DMS53 treated with DMSO at 0.1 percent for 48 hours (cell line): ENCODE measurements around the gene GPRC5C.

Experiments used
- DNase-seq: peaks from one replicate; lab custom pipeline; 2025; ENCODE audit not compliant: unreplicated experiment; lab: John Stamatoyannopoulos, UW

Gene GPRC5C, protein sequence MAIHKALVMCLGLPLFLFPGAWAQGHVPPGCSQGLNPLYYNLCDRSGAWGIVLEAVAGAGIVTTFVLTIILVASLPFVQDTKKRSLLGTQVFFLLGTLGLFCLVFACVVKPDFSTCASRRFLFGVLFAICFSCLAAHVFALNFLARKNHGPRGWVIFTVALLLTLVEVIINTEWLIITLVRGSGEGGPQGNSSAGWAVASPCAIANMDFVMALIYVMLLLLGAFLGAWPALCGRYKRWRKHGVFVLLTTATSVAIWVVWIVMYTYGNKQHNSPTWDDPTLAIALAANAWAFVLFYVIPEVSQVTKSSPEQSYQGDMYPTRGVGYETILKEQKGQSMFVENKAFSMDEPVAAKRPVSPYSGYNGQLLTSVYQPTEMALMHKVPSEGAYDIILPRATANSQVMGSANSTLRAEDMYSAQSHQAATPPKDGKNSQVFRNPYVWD

DNA sequence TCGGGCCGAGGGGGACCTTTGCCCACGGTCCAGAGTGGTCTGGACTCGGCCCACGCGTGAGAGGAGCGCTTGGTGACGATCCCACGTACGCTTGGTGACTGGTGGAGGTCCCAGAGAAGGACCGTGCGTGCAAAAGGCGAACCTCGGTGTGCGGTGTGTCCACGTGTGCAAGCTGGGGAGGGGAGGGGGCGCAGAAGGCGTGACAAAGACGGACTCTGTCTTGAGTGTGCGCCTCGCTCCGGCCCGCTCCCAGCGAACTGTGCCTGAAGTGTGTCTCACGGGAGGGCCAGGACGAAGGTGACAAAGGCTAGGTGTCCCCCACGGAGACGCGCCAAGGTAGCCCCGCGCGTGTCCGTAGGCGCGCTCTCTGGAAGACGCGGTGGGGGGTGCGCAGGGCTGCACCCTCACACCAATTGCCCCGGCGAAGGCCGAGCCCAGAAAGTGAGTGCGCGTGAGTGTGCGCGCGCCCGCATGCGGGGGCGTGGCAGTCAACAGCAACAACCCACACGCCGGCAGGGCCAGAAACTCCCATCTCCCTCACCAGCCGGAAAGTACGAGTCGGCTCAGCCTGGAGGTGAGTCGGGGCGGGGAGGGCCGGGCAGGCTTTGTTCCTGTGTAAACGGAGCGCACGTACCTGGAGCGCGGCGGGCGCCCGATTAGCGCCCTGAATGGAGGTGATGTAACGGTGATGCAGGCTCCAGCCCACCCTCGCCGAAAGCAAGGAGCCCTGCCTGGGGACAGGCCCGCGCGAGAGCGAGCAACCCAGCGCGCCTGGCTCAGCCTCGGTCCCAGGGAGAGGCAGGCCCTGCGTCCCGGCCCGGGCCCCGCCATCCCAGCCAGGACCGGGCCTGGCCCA, at the start of gene GPRC5C:
TSS of gene GPRC5C (plus strand) at position 521 of the 856 bp plus-strand sequence. CDS start 7,689 bp downstream, outside the sequence.
- peak; percentile 82 for DNase-seq

DNA sequence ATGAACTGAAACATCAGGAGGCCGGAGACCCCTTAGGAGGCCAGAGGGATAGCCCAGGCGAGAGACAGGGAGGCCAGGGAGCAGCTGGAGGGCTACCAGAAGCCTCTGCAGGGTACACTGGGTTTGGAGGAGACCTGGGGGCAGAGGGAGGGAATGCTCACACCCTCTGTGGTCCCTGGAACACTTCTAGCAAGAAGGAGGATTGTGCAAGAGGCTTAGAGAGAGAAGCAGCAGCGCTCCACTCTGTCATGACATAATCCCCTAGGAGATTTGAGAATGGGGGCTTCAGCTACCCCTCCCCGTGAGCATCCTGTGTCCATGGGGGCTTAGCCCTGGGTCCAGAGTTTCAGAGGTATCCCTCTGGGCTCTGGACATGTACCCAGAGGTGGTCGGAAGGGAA, 48.7 kb upstream of the GPRC5C start:
- no peak for DNase-seq

DNA sequence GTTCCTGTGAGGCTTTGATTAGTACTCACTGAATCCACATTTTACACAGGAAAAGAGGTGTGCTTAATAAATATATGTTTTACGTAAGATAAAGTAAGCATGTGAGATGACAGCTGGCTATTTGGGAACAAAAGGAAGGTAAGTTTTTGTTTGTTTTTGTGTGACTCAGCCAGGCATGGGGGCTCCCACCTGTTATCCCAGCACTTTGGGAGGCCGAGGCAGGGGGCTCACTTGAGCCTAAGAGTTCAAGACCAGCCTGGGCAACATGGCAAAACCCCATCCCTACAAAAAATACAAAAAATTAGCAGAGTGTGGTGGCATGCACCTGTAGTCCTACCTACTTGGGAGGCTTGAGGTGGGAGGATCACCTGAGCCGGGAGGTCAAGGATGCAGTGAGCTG, 46.7 kb upstream of the GPRC5C start:
- DNase-seq = peak; percentile 61

DNA sequence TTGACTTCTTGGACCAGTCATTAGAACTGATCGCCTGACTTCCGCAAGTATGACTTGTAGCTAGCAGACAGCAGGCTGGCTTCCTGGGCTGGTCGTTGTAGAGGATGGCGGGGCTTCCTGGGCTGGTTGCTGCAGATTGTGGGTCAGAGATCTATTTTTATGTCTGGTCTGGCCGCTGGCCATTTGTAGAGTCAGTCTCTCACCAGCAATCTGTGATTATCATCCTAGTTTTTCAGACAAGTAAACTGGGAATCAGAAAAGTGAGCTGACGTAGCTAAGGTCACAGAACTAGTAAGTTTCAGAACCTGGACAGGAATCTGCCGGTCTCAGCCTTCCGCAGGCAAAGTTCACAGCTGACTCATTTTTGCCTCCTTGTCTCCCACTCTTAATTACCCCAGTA, 45.5 kb upstream of the GPRC5C start:
- DNase-seq = no peak

DNA sequence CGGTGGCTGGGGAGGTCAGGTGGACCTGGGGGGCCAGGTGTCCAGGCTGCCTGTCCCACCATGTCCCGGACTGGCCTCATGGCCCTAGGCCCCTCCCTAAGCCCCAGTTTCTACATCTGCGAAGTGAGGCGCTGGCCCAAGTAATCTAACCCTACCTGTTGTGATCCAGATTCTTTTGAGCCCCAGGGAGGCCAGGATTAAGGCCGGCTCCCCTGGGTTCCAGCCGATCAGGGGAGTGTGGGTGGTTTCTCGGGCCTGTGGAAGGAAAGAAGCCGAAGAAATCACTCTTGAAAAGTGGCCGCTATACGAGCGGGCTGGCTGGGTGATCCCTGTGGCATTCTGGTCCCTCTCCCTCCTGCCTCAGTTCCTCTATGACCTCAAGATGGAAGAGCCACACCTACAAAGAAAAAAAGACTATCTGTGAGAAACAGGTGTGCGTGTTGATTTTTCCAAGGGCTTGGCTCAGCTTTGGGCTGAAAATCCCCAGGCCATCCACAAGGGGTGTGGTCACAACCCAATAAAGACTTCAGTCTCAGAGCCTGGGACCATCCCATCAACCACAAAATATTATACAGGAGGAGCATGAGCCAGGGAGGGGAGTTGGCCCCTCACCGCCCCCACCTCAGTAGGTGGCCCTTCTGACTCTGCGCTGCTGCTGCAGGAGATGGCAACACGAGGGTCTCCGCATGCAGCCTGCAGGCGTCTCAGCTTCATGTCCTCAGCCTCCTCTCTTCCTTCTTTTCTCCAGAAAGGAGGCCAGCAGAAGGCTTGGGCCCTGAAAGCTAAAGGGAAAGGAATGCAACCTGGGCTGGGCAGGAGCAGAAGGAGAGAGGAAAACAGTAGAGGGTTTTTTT, 44.3 kb upstream of the GPRC5C start:
- no peak for DNase-seq

DNA sequence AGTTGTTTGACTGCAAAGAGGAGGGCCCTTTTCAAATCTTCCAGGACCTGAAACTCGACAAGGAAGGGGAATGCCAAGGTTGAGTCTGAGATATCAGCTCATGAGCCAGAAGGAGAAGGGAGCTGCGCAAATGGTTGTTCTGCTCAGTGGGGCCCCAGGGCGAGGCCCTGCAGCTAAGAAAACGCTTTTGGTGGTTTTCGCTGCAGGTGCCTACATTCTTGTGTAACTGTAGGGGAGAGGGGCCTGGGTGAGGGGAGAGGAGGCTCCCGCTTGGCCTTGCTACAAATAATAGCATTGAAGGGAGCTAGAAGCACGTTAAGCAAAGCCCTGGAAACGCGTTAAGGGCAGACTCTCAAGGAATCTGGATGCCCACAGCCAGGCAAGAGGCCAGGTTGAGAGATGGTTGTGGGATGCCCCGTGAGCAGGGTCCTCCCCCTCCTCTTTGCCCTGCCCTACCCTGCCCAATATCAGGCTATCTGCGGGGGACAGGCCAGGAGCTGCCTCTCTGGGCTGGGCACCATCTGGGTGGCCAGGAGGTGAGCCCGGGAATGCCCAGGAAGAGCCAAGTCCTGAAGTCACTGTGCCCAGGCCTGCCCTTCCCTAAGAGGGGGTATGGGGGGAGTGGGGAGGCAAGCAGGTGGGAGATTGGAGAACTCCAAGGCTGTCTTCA, 42.7 kb upstream of the GPRC5C start:
- DNase-seq = no peak

DNA sequence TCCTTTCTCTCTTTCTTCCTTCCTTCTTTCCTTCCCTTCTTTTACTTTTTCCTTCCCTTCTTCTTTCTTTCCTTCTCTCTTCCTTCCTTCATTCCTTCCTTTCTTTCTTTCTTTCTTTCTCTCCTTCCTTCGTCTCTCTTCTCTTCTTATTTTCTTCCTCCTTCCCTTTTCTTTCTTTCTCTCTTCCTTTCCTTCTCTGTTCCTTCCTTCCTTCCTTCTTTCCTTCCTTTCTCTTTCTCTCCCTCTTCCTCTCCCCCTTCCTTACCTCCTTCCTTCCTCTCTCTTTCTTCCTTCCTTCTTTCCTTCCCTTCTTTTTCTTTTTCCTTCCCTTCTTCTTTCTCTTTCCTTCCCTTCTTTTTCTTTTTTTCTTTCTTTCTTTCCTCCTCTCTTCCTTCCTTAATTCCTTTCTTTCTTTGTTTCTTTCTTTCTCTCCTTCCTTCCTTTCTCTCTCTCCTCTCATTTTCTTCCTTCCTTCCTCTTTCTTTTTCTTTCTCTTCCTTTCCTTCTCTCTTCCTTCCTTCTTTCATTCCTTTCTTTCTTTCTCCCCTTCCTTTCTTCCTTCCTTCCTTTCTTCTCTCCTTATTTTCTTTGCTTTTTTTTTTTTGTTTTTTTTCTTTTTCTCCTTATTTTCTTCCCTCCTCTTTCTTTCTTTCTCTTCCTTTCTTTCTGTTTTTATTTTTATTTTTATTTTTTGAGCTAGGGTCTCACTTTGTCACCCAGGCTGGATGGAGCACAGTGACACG, 41.8 kb upstream of the GPRC5C start:
- no peak for DNase-seq

DNA sequence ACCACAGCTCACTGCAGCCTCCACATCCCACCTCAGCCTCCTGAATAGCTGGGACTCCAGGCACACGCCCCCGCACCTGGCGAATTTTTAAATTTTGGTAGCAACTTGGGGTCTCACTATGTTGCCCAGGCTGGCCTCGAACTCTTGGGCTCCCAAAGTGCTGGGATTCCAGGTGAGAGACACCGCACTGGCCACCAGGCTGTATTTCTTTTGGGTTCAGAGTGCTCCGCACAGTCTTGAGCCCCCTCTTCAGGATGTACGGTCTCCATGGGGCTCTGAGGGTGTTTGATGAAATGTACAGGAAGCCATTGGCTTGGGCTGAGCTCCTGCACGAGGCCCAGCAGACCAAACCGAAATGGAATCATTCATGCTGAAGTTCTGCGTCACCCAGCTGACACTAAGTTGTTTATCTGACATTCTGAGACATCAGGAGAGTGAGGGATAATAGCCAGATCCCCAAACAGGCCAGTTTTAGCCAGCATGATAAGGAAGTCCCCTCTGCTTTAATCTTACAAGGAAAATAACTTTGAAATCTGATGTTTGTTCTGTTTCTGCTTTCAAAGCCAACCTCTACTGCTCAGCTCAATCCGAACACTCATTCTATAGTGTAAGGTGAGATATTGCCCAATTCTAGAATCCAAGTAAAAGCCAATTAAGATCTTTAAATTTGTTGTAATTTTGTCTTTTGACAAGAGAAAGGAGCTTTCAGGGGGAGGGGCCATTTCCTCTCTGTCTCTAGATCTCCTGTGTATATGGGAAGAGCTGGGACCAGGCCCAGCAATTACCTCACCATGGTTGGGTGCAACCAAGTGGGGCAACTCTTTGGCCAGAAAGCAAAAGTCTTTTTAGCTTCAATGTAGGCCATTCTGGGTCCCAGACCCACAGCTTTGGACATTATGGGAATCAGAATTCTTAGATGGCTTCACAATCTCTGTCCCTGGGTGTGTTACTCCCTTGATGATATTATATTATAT, 40.9 kb upstream of the GPRC5C start:
- DNase-seq = no peak

DNA sequence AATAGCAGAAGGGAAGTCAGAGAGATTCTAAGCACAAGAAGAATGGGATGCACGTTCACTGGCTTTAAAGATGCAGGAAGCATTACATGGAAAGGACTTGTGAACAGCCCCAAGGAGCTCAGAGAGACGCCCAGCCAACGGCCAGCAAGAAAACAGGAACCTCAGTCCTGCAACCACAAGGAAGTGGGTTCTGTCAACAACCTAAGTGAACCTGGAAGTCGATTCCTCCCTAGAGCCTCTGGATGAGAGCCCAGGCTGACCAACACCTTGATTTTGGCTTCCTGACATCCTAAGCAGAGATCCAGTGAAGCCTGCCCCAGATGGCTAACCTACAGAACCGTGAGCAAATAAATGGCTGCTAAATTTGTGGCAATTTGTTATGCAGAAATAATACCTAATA, 40.1 kb upstream of the GPRC5C start:
- DNase-seq = no peak

DNA sequence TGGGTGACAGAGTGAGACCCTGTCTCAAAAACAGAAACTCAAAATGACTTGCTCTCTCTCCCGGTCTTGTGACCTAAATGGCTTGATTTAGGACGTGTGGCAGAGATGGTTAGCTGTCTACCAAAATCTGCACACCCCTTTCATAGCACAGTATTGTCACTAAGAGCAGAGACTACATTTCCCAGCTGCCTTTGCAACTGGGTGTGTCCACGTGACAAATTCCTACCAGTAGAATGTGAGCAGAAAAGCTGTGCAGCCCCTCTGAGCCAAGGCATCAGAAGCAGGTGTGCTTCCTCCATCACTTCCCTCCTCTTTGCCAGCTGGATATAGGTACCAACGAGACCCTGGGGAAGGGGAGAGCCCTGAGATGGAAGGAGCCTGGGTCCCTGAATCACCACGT, 39.0 kb upstream of the GPRC5C start:
- no peak for DNase-seq

DNA sequence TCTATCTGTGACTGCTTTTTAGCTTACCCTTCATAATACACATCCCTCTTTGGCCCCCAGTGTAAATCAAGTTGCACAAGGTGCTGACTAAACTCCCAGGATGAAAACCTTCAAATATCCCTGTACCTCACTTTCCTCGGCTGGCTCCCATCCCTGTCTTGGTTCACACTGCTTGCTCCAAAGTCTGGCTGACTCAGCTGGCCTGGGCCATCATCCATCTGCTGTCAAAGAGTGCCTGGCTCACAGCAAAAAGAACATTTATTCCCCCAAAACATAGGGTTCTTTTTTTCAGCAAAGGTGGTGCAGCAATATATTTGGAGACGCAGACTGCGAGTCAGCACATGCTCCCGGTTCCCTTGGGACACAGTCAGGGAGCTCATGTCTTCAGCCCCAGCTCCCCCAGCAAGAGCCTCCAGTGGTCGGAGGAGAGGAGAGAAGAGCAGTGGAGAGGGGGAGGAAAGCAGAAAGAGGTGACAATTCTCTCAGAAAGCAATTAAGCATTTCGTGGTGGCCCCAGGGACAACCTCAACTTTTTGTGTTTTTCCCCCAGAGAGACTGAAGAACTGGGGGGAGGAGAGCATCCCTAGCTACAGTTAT, 38.4 kb upstream of the GPRC5C start:
- DNase-seq = no peak

DNA sequence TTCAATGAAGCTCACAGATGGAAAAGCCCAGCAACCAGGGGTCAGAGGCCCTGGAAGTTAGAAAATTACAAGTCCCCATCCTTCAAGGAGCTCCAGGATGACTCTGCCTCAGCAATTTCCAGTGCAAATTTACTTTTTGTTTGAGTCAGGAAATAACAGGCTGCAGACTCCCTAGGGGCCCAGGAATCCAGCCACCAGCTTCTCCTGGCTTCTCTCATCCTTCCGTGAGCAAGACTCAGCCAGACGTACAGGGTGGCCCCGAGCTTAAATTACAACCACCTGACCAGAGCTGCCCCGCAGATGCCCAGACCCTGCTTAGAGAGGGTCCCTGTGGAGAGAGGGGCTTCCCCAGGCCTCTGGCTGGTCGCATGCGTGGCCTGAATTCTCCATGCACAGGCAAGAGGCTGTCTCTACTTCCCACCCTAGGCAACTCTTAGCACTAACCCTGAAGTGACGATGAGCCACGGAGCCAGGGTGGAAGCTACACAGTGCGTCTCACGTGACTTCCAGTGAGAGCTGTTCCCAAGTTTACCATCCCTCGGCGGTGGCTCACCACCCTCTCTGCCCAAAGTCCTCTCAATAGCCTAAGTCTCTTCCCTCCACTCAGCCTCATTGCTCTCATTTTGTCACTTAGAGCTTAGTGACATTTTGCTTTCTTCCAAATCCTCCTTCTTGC, 37.5 kb upstream of the GPRC5C start:
- no peak for DNase-seq

DNA sequence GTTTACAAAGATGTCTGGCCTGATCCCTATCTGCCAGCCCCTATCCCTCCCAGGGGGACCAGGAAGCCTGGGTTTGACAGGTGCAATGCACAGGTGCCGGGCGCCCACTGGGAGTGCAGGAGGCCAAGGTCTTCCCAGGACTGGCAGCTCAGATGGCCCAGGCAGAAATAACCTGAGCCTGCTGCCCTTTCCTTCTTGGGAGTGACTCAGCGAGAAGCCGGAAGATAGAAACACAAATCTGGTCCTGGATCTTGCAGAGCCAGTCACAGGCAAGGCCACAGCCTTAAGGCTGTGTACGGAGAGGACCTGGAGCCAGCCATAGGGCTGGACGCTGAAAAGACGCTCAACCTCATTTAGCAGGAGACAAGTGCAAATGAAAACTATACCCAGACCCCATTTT, 36.9 kb upstream of the GPRC5C start:
- DNase-seq = no peak

DNA sequence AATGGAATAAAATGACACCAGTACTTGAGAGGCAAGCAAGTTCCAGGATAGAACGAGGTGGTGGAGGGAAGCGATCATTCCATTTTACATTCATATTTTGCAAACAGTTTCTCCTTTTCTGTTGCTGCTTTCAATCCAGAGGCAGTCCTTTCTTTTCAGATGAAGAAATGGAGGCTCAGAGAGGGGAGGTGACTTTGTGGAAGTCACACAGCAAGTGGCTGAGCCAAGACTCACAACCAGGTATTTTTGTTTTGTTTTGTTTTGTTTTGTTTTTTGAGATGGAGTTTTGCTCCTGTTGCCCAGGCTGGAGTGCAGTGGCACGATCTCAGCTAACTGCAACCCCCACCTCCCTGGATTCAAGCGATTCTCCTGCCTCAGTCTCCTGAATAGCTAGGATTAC, 35.3 kb upstream of the GPRC5C start:
- no peak for DNase-seq

DNA sequence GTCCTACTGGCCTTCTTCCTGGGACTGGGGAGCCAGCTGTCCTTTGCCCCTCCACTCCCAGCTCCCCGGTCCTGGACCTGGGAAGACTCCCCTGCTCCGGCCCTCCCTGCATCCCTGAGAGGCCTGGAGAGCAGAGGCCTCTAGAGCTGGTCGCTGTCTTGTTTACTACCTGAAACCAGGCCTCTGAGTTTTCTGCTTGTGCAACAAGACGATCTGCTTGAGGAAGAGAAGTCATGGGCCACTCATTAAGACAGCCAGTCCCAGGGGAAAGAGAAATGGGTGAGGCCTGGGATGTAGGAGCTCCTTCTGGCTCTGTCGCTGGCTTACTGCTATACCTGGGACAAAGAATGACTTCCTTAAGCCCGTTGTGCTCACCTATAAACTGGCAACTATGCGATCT, 29.8 kb upstream of the GPRC5C start:
- DNase-seq = no peak

DNA sequence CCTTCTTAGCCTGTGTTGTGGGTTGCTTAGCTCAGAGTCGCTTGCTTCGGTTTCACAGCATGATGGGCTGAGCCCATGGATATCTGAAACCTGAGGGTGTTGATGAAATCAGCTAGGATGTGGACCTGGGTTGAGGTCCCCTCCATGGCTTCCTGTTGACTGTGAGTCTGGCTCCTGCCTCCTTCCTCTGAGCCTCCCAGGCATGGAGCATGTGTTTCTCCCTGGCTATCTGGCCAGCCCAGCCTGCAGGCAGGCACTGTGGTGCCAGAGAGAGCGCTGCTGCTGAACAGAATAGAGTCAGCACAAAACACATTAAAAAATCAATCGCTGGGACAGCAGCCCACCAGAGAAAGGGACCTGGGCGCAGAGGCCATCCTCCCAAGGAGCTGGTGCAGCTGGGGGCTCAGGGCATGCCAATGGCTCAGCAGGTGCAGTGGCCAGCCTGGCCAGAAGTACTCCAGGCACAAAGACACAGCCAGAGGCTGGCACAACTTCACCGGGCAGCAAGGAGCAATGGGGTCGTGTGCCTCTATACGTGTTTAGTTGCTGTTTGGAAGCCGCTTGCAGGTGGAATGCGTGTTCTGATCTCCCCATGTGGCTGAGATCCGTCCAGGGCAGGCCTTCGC, 28.3 kb upstream of the GPRC5C start:
- no peak for DNase-seq

DNA sequence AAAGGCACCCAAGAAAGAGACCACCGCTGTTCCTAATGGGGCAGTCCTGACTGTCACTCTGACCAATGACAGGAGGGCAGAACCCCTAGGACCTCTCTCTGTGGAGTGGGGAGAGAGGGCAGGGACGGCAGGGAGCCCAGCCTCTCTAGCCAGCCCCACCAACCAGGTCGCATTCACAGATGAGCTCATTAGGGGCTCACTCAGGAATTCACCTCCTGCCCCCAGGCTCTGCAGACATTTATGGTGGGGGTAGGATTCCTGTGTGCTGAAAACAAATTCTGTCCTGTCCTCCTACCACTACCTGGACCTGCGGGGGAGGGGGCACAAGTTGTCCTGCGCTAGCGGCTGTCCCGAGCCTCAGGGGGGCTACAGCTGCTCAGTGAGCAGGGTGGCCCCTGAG, 27.7 kb upstream of the GPRC5C start:
- DNase-seq = no peak
